Astrocyte (in vitro differentiated cells and primary cell): ENCODE data around the gene APC2. TPM values are rescaled to one million over a fixed set of nuclear protein-coding genes. Genes with fewer than 3 reads are reported as not detected.

Source experiments
- DNase-seq: peaks from one replicate; pipeline ENCODE4 v3.0.0-alpha.2; 2010; ENCODE audit warnings: low read depth
- FAIRE-seq: peaks from 2 replicates; lab custom pipeline; 2011; peaks lifted over from hg19 to GRCh38; lab: Jason Lieb, UNC
- H2AFZ ChIP-seq: 2 replicates; pipeline ENCODE4 v1.6.0; 2012; ENCODE audit warnings: low read depth, low read length, inconsistent platforms
- H3K27ac ChIP-seq: 2 replicates; pipeline ENCODE4 v1.5.1; 2011; ENCODE audit warnings: low read depth, low read length, inconsistent platforms
- H3K27me3 ChIP-seq: 2 replicates; pipeline ENCODE4 v1.6.0; 2011; ENCODE audit warnings: low read length, inconsistent platforms; ENCODE audit not compliant: insufficient read depth
- H3K36me3 ChIP-seq: 2 replicates; pipeline ENCODE4 v1.5.1; 2011; ENCODE audit warnings: low read length, inconsistent platforms; ENCODE audit not compliant: insufficient read depth
- H3K4me1 ChIP-seq: 2 replicates; pipeline ENCODE4 v1.5.1; 2011; ENCODE audit warnings: low read length, inconsistent platforms; ENCODE audit not compliant: insufficient read depth
- H3K4me2 ChIP-seq: 2 replicates; pipeline ENCODE4 v1.6.0; 2012; ENCODE audit warnings: low read length, inconsistent platforms
- H3K4me3 ChIP-seq: 2 replicates; pipeline ENCODE4 v1.5.1; 2011; ENCODE audit warnings: low read depth, mild to moderate bottlenecking, low read length, inconsistent platforms; ENCODE audit not compliant: insufficient read depth
- H3K79me2 ChIP-seq: 2 replicates; pipeline ENCODE4 v1.6.0; 2012; ENCODE audit warnings: mild to moderate bottlenecking, low read length, inconsistent platforms; ENCODE audit not compliant: insufficient read depth
- H3K9ac ChIP-seq: 2 replicates; pipeline ENCODE4 v1.6.0; 2012; ENCODE audit warnings: mild to moderate bottlenecking, low read length, inconsistent platforms
- H3K9me3 ChIP-seq: 2 replicates; pipeline ENCODE4 v1.5.1; 2012; ENCODE audit warnings: low read depth, mild to moderate bottlenecking, low read length, inconsistent platforms; ENCODE audit not compliant: insufficient read depth
- H4K20me1 ChIP-seq: 2 replicates; pipeline ENCODE4 v1.6.0; 2012; ENCODE audit warnings: low read length, inconsistent platforms; ENCODE audit not compliant: insufficient read depth
- H3K27ac Mint-ChIP-seq: one replicate; pipeline ENCODE4 v1.8.0; 2021; ENCODE audit warnings: mild to moderate bottlenecking, mixed read lengths; ENCODE audit not compliant: unreplicated experiment
- H3K27me3 Mint-ChIP-seq: one replicate; pipeline ENCODE4 v1.8.0; 2021; ENCODE audit warnings: low read depth, mixed read lengths; ENCODE audit not compliant: unreplicated experiment
- H3K36me3 Mint-ChIP-seq: one replicate; pipeline ENCODE4 v1.8.0; 2021; ENCODE audit warnings: low read depth, mixed read lengths; ENCODE audit not compliant: unreplicated experiment
- H3K4me1 Mint-ChIP-seq: one replicate; pipeline ENCODE4 v1.8.0; 2021; ENCODE audit warnings: low read depth, mixed read lengths; ENCODE audit not compliant: unreplicated experiment
- H3K4me3 Mint-ChIP-seq: one replicate; pipeline ENCODE4 v1.8.0; 2021; ENCODE audit warnings: mild to moderate bottlenecking, moderate library complexity, mixed read lengths; ENCODE audit not compliant: unreplicated experiment
- H3K9me3 Mint-ChIP-seq: one replicate; pipeline ENCODE4 v1.8.0; 2021; ENCODE audit warnings: mild to moderate bottlenecking, mixed read lengths; ENCODE audit not compliant: unreplicated experiment
- CTCF ChIP-seq: IDR thresholded peaks from 2 replicates; pipeline ENCODE4 v1.5.1; 2011; ENCODE audit warnings: low read depth, mild to moderate bottlenecking, inconsistent platforms, low read length, moderate library complexity; ENCODE audit not compliant: insufficient read depth
- EZH2 ChIP-seq: IDR thresholded peaks from 2 replicates; pipeline ENCODE4 v1.6.1; 2012; ENCODE audit warnings: mild to moderate bottlenecking, low read length, inconsistent platforms; ENCODE audit not compliant: insufficient read depth
- total RNA-seq: library from RNA; stranded (reverse); gene quantifications from 2 replicates; pipeline ENCODE4 v1.2.1, GENCODE V29; 2021

The APC2 gene
- total RNA-seq, 1 donor from 2014 or later, result 7.1 TPM

- Histone ChIP-seq H3K4me3 (no peak overlapping the region), H3K27me3 (no peaks in the 10 kb centered on the region), H2AFZ (no peak overlapping the region), H3K4me2 (no peak overlapping the region), H3K9me3 (no peaks in the 10 kb centered on the region), H3K4me1 (no peaks in the 10 kb centered on the region), H3K9ac (no peak overlapping the region), H3K27ac (no peak overlapping the region), H3K79me2 (peaks cover 20% of the 10 kb centered on the region), H4K20me1 (peaks cover 6% of the 10 kb centered on the region), H3K36me3 (no peaks in the 10 kb centered on the region)
- no peak for TF ChIP-seq EZH2
- TF ChIP-seq CTCF, result no peak
- FAIRE-seq, result no peak
- Mint-ChIP-seq H3K9me3 (no peaks in the 10 kb centered on the region), H3K4me1 (peaks cover 4% of the 10 kb centered on the region), H3K36me3 (no peaks in the 10 kb centered on the region), H3K27me3 (no peaks in the 10 kb centered on the region), H3K4me3 (no peak overlapping the region), H3K27ac (no peak overlapping the region)
- no peak for DNase-seq
These were observed 32.0 kb downstream of the APC2 start for GRCh38 chr19:1481893-1482360.

DNA sequence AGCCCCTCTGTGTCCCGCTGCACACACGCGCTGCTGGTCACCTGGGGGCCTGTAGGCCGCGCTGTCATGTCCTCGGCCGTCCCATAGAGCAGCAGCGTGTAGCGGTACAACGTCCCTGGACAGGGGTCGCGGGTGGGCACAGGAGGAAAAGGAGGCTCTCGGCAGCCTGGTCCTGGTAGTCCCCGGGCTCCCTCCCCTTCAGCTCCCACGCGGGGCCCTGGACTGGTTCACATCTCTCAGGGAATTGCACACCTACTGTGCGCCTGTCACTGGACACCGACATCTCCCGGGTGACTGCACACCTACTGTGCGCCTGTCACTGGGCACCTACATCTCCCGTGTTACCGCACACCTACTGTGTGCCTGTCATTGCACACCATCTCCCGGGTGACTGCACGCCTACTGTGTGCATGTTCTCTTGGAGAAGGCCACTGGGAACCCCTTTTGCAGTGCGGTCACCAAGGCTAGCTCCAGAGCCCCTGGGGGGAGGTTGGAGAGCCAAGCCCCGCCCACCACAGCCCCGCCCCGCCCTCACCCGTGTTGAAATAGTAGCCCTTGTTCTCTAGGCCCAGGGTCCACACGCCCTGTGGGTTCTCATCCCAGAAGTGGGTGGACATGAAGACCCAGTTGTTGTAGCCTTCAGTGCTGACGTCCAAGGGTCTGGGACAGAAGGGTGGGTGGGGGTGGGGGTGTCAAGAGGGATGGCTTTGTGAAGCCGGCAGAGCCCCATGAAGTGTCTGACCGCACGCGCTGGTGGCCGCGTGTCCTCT lies 32.6 kb downstream of the APC2 start:
- FAIRE-seq, result no peak
- no peaks in the 10 kb centered on the region for H3K4me1 Mint-ChIP-seq

More for the DNA sequence above, 32.6 kb downstream of the APC2 start:
- Mint-ChIP-seq H3K27ac (no peak overlapping the region), H3K36me3 (no peaks in the 10 kb centered on the region), H3K9me3 (no peaks in the 10 kb centered on the region), H3K27me3 (no peaks in the 10 kb centered on the region), H3K4me3 (no peak overlapping the region)
- H3K9ac ChIP-seq, result no peak overlapping the region
- H3K9me3 ChIP-seq, result no peaks in the 10 kb centered on the region
- H3K36me3 ChIP-seq, result no peaks in the 10 kb centered on the region
- H3K79me2 ChIP-seq, result peaks cover 15% of the 10 kb centered on the region
- DNase-seq, result no peak
- H4K20me1 ChIP-seq, result peaks cover under 1% of the 10 kb centered on the region
- TF ChIP-seq CTCF (no peak), EZH2 (no peak)
- no peak overlapping the region for H3K4me2 ChIP-seq
- H2AFZ ChIP-seq, result no peak overlapping the region
- no peaks in the 10 kb centered on the region for H3K4me1 ChIP-seq
- H3K27ac ChIP-seq, result no peak overlapping the region
- H3K4me3 ChIP-seq, result no peak overlapping the region
- no peaks in the 10 kb centered on the region for H3K27me3 ChIP-seq
